Neural progenitor cell (in vitro differentiated cells): ENCODE data around the gene ZDHHC13. TPM values are rescaled to one million over a fixed set of nuclear protein-coding genes. Genes with fewer than 3 reads are reported as not detected.

Experiments used
- DNase-seq: peaks from one replicate; pipeline ENCODE4 v3.0.0-alpha.2; 2016; ENCODE audit warnings: low spot score
- H2AFZ ChIP-seq: fragments of 200-600 bp; sonication (generic); replicated peaks from 2 replicates; pipeline ENCODE4 v1.6.1; 2016; ENCODE audit warnings: antibody characterized with exemption
- H3F3A ChIP-seq: fragments of 200-600 bp; sonication (generic); 2 replicates; pipeline ENCODE4 v1.6.1; 2016; ENCODE audit warnings: antibody characterized with exemption, low read depth
- H3K27ac ChIP-seq: fragments of 200-600 bp; sonication (generic); 2 replicates; pipeline ENCODE4 v1.5.1; 2016; ENCODE audit warnings: mild to moderate bottlenecking
- H3K27me3 ChIP-seq: fragments of 200-600 bp; sonication (generic); 2 replicates; pipeline ENCODE4 v1.6.1; 2016; ENCODE audit warnings: mild to moderate bottlenecking, moderate library complexity
- H3K36me3 ChIP-seq: fragments of 200-600 bp; sonication (generic); 2 replicates; pipeline ENCODE4 v1.5.1; 2016
- H3K4me1 ChIP-seq: fragments of 200-600 bp; sonication (generic); 2 replicates; pipeline ENCODE4 v1.6.1; 2016; ENCODE audit warnings: mixed run types
- H3K4me2 ChIP-seq: fragments of 200-600 bp; sonication (generic); 2 replicates; pipeline ENCODE4 v1.6.1; 2016
- H3K4me3 ChIP-seq: fragments of 200-600 bp; sonication (generic); 2 replicates; pipeline ENCODE4 v1.5.1; 2016
- H3K79me2 ChIP-seq: fragments of 200-600 bp; sonication (generic); 2 replicates; pipeline ENCODE4 v1.6.1; 2016; ENCODE audit warnings: low read depth
- H3K9ac ChIP-seq: fragments of 200-600 bp; sonication (generic); 2 replicates; pipeline ENCODE4 v1.6.1; 2016
- H3K9me3 ChIP-seq: fragments of 200-600 bp; sonication (generic); 2 replicates; pipeline ENCODE4 v1.5.1; 2016; ENCODE audit warnings: low read depth
- H4K20me1 ChIP-seq: fragments of 200-600 bp; sonication (generic); 2 replicates; pipeline ENCODE4 v1.6.1; 2016; ENCODE audit warnings: low read depth
- H3K27ac Mint-ChIP-seq: 3 replicates; pipeline ENCODE4 v1.8.0; 2021; ENCODE audit warnings: mixed read lengths
- H3K27me3 Mint-ChIP-seq: 2 replicates; pipeline ENCODE4 v1.8.0; 2022; ENCODE audit warnings: low read depth, mild to moderate bottlenecking, inconsistent platforms, moderate library complexity, mixed read lengths; ENCODE audit not compliant: insufficient read depth
- H3K36me3 Mint-ChIP-seq: 3 replicates; pipeline ENCODE4 v1.8.0; 2021; ENCODE audit warnings: mixed read lengths
- H3K4me1 Mint-ChIP-seq: 3 replicates; pipeline ENCODE4 v1.8.0; 2021; ENCODE audit warnings: mixed read lengths
- H3K4me3 Mint-ChIP-seq: 3 replicates; pipeline ENCODE4 v1.8.0; 2021; ENCODE audit warnings: mild to moderate bottlenecking, moderate library complexity, mixed read lengths
- H3K9me3 Mint-ChIP-seq: 3 replicates; pipeline ENCODE4 v1.8.0; 2020; ENCODE audit warnings: mixed read lengths
- CTCF ChIP-seq: fragments of 200-600 bp; sonication (generic); IDR thresholded peaks from 2 replicates; pipeline ENCODE4 v1.5.1; 2017; ENCODE audit warnings: antibody characterized with exemption, mild to moderate bottlenecking
- EZH2 ChIP-seq: fragments of 200-600 bp; sonication (generic); IDR thresholded peaks from 2 replicates; pipeline ENCODE4 v1.6.1; 2017; ENCODE audit warnings: antibody characterized with exemption, mild to moderate bottlenecking, moderate library complexity
- EZH2phosphoT487 ChIP-seq: fragments of 200-600 bp; sonication (generic); IDR thresholded peaks from 2 replicates; pipeline ENCODE4 v1.6.1; 2017; ENCODE audit warnings: antibody characterized with exemption
- total RNA-seq: library from RNA; depleted of rRNA; stranded (reverse); fragments of >200 nt; gene quantifications from 2 replicates; pipeline ENCODE4 v1.2.3, GENCODE V29; 2015; ENCODE audit warnings: low replicate concordance

Gene ZDHHC13
- total RNA-seq, 1 donor from 2014 or later = 43.4 TPM

DNA sequence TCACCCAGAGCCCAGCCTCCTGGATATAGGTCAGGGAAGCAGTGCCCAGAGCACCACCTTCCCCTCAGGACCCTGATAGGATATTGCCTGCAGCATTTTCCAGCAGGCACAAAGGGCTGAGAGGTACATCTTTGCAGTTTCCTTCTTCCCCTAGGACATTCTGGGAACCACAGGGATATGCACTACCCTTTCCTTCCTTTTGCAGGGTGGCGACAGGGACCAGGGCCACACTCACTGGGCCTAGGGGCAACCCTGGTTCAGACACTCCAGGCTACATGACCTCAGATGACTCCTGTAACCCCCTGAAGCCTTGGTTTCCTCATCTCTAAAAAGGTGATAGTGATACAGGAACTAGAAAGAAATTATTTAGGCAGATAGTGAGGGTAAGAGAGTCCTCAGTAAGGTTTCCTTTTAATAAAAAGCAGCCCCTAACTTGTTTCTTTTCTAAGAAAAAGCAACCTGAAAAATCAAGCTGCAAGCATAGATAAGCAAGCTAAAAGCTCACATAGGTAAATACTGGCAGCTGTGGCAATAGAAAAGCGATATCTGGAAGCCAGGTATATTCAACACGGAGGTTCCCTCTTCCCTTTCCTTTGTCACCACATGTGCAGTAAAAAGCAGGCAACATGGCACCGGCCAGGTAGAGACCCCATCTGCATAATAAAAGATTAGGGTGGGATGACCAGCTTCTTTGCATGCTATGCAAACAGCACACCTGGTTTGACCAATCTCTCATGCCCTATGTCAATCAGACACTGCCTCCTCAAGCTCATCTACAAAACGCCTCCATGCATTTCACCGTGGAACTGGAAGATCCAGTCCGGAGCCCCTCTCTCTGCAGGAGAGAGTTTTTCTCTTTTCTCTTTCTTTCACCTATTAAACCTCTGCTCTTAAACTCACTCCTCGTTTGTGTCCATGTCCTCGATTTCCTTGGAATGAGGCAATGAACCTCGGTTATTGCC lies 43.2 kb upstream of the ZDHHC13 start:
- H4K20me1 ChIP-seq = no peaks in the 10 kb centered on the region
- no peak overlapping the region for H3K9ac ChIP-seq
- H3K4me3 ChIP-seq = no peak overlapping the region
- no peaks in the 10 kb centered on the region for H3K4me1 ChIP-seq
- no peaks in the 10 kb centered on the region for H3F3A ChIP-seq
- no peaks in the 10 kb centered on the region for H3K36me3 ChIP-seq
- no peaks in the 10 kb centered on the region for H3K9me3 ChIP-seq
- H3K27ac ChIP-seq = no peak overlapping the region
- Mint-ChIP-seq H3K4me3 (no peak overlapping the region), H3K27me3 (peaks cover 4% of the 10 kb centered on the region), H3K36me3 (no peaks in the 10 kb centered on the region), H3K4me1 (peaks cover 4% of the 10 kb centered on the region), H3K9me3 (peaks cover 8% of the 10 kb centered on the region), H3K27ac (no peak overlapping the region)
- no peaks in the 10 kb centered on the region for H3K79me2 ChIP-seq
- peaks cover under 1% of the 10 kb centered on the region for H3K27me3 ChIP-seq
- DNase-seq = no peak
- TF ChIP-seq EZH2 (no peak), CTCF (no peak), EZH2phosphoT487 (no peak)
- H3K4me2 ChIP-seq = no peak overlapping the region
- H2AFZ ChIP-seq = no peak overlapping the region

- TF ChIP-seq EZH2 = no peak
- no peak for TF ChIP-seq EZH2phosphoT487
- TF ChIP-seq CTCF = no peak
- Histone ChIP-seq H3K27me3 (no peaks in the 10 kb centered on the region), H3K9me3 (no peaks in the 10 kb centered on the region), H3K9ac (no peak overlapping the region), H3F3A (no peaks in the 10 kb centered on the region), H3K36me3 (no peaks in the 10 kb centered on the region), H3K27ac (no peak overlapping the region), H3K4me3 (no peak overlapping the region), H3K4me1 (no peaks in the 10 kb centered on the region), H2AFZ (no peak overlapping the region), H3K79me2 (no peaks in the 10 kb centered on the region), H4K20me1 (no peaks in the 10 kb centered on the region), H3K4me2 (no peak overlapping the region)
- peaks cover 4% of the 10 kb centered on the region for H3K27me3 Mint-ChIP-seq
- H3K9me3 Mint-ChIP-seq = no peaks in the 10 kb centered on the region
- H3K4me3 Mint-ChIP-seq = no peak overlapping the region
- H3K36me3 Mint-ChIP-seq = no peaks in the 10 kb centered on the region
- H3K4me1 Mint-ChIP-seq = peaks cover 4% of the 10 kb centered on the region
- no peak for DNase-seq
- H3K27ac Mint-ChIP-seq = no peak overlapping the region
Observed at GRCh38 chr11:19075636-19076035, 41.3 kb upstream of the ZDHHC13 start.

GRCh38 chr11:19076744-19077589 lies 40.0 kb upstream of the ZDHHC13 start:
- Histone ChIP-seq H3K4me1 (no peaks in the 10 kb centered on the region), H3K27me3 (no peaks in the 10 kb centered on the region), H3K4me2 (no peak overlapping the region), H3F3A (no peaks in the 10 kb centered on the region), H3K79me2 (no peaks in the 10 kb centered on the region), H3K4me3 (no peak overlapping the region), H4K20me1 (no peaks in the 10 kb centered on the region), H3K36me3 (no peaks in the 10 kb centered on the region), H3K27ac (no peak overlapping the region), H3K9me3 (no peaks in the 10 kb centered on the region), H2AFZ (peak overlapping the region; percentile 30), H3K9ac (no peak overlapping the region)
- no peak for TF ChIP-seq EZH2phosphoT487
- TF ChIP-seq CTCF = peak; percentile 97
- Mint-ChIP-seq H3K27ac (no peak overlapping the region), H3K36me3 (no peaks in the 10 kb centered on the region), H3K4me3 (no peak overlapping the region), H3K4me1 (no peaks in the 10 kb centered on the region), H3K27me3 (peaks cover 5% of the 10 kb centered on the region), H3K9me3 (no peaks in the 10 kb centered on the region)
- peak; percentile 65 for DNase-seq
